HG02610 (cell line): Measurements from ENCODE around the gene ZFAND6.
"Not testable (repeated sequence)": the region's sequence is repeated elsewhere in the genome, so short reads cannot be mapped to it uniquely, and the experiment has no call there.

Source experiments
- ATAC-seq: cut with Tn5 transposase; IDR thresholded peaks from one replicate; pipeline ENCODE4 v1.9.1; 2021; ENCODE audit warnings: mild to moderate bottlenecking, moderate library complexity; ENCODE audit not compliant: unreplicated experiment

Gene ZFAND6

DNA sequence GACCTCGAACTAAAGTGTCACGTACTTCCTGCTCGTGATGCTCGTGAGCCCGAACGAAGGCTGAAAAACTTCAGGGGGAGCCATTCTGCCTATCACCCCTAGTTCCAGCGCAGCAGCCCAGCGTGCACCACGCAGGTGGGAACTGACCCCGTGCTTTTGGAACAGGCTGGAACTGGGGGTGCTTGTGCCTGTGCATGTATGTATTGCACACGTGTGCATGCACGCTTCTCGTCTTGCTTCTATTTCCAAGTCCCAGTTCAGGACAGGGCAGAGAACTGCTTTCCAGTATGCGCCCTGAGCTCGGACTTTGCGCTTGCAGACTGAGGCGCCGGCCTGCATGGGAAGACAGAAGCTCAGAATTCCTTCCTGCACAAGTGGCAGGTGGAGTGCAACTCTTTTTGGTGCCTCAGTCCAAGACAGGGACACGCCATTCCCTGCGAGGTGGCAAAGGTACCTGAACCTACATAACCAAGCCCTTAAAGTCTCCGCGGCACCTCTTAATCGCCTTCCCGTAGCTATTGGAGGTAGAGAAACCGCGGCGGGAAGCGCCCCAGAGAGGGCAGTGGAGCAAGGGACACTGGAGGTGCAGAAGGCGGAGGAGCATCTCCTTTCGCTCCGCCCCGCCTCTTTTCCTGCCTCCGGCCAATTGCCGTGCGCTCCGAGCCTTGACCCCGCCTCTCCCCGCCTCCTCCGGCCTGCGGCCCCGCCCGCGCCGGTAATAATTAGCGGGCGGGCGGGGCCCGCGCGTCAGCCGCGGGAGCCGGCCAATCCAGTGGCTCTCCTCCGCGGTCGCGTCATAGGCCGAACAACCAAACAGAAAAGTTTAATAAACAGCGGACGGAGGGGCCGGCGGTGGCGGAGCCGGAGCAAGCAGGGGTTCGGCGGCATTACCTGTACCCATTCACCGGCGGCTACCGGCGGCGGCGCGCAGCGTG is at the start of gene ZFAND6:
Gene ZFAND6 (plus strand): TSS at position 826 of the 935 bp plus-strand sequence. CDS start 60,669 bp downstream, outside the sequence.
- ATAC-seq = peak; percentile 75

DNA sequence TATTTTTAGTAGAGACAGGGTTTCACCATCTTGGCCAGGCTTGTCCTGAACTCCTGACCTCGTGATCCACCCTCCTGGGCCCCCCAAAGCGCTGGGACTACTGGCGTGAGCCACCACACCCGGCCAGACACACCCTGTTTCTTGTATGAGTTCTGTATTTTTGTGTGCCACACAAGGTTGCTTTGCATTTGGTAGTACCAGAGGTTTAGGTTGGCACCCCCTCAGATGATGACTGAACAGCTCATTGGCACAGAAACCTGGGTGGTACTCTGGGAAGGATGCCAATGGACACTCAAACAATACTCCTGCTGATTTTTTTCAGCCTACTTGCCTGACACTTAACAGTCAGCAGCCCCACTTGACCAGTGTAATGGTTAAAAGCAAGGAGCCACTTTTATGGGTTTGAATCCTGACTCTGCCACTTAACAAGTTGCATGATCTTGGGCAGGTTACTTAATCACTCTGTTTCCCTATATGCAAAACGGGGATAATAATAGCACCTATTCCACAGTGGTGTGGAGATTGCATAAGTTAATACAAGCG is 49.3 kb upstream of the ZFAND6 start:
- ATAC-seq = peak; percentile 15

DNA sequence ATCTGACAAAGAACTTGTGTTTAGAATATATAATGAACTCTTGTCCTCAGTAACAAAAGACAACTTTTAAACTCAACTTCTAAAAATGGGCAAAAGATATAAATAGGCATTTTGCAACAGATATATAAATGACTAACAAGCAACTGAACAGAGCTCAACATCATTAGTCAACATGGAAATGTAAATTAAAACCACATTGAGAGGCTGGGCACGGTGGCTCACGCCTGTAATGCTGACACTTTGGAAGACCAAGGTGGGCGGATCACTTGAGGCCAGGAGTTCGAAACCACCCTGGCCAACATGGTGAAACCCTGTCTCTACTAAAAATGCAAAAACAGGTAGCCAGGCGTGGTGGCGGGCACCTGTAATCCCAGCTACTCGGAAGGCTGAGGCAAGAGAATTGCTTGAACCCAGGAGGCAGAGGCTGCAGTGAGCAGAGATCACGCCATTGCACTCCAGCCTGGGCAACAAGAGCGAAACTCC is 48.4 kb upstream of the ZFAND6 start:
- ATAC-seq = peak; percentile 48

DNA sequence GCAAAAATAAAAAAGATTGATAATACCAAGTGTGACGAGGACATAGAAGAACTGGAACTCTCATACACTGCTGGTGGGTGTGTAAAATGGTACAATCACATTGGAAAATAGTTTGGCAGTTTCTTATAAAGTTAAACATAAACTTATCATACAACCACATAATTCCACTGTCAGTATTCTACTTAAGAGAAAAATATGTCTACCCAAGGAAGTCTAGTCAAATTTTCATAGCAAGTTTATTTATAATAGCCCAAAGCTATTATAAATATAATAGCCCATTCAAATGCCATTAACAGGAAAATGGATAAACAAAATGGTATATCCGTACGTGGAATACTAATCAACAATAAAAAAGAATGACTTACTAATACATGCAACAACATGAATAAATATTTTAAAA is 47.9 kb upstream of the ZFAND6 start:
- no peak for ATAC-seq

DNA sequence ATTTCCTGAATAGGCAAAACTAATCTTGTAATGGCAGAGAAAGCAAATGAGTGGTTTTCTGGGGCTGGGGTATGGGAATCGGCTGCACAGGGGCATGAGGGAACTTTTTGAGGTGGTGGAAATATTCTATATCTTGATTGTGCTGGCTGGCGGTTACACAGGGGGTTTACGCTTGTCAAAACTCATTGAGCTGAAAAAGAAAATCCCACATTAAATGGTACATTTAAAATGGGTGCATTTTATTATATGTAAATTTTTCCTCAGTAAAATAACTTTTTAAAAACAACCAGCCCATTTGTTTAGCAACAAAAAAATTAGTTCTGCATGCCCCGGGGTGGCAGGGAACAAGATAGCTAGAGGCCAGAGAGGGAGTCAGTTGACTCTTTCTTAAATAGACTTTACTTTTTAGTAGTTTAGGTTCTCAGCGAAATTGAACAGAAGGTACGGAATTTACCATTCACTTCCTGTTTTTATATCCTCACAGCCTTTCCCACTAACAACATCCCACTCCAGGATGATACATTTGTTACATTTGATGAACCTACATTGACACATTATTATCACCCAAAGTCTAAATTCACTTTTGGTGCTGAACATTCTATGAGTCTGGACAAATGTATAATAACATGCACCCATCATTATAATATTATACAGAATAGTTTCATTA is 47.3 kb upstream of the ZFAND6 start:
- ATAC-seq = no peak

DNA sequence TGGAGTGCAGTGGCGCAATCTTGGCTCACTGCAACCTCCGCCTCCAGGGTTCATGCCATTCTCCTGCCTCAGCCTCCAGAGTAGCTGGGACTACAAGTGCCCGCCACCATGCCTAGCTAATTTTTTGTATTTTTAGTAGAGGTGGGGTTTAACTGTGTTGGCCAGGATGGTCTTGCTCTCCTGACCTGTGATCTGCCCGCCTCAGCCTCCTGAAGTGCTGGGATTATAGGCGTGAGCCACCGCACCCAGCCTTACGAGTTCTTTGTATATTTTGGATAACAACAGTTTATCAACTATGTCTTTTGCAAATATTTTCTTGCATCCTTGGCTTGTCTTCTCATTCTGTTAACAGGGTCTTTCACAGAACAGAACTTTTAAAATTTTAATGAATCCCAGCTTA is 45.3 kb upstream of the ZFAND6 start:
- not testable (repeated sequence) for ATAC-seq

DNA sequence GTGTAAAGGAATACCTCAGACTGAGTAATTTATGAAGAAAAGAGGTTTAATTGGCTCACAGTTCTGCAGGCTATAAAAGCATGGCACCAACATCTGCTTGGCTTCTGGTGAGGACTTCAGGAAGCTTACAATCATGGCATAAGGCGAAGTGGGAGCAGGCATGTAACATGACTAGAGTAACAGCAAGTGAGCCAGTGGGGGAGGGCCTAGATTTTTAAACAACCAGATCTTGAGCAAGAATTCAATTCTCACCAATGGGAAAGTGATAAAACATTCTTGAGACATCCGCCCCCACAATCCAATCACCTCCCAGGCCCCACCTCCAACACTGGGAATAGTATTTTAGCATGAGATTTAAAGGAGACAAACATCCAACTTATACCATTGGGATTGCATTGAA is 44.3 kb upstream of the ZFAND6 start:
- no peak for ATAC-seq

DNA sequence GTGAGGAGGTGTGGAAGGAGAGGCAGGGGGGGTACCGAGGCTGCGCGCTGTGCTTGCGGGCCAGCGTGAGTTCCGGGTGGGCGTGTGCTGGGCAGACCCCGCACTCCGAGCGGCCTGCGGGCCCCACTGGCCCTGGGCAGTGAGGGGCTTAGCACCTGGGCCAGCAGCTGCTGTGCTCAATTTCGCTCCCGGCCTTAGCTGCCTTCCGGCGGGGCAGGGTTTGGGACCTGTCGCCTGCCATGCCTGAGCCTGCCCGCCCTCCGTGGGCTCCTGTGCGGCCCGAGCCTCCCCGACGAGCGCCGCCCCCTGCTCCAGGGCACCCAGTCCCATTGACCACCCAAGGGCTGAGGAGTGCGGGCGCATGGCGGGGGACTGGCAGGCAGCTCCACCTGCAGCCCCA is 43.0 kb upstream of the ZFAND6 start:
- not testable (repeated sequence) for ATAC-seq

DNA sequence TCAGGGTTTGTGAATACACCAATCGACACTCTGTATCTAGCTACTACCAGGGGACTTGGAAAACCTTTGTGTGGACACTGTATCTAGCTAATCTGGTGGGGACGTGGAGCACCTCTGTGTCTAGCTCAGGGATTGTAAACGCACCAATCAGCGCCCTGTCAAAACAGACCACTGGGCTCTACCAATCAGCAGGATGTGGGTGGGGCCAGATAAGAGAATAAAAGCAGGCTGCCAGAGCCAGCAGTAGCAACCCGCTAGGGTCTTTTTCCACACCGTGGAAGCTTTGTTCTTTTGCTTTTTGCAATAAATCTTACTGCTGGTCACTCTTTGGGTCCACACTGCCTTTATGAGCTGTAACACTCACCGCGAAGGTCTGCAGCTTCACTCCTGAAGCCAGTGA is 42.3 kb upstream of the ZFAND6 start:
- ATAC-seq = not testable (repeated sequence)

DNA sequence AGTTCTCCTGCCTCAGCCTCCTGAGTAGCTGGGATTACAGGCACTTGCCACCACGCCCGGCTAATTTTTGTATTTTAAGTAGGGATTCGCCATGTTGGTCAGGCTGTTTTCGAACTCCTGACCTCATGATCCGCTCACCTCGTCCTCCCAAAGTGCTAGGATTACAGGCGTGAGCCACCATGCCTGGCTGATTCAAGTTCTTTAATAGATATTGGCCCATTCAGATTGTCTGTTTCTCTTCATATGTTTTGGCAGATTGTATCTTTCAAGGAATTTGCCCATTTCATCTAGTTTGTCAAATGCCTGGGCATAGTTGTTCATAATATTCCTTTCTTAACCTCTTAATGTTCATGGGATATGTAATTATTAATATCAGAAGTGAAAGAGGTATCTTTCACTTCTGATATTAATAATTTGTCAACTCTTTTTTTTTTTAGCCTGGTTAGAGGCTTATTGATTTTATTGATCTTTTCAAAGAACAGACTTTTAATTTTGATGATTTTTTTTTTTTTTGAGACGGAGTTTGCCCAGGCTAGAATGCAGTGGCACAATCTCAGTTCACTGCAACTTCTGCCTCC is 40.2 kb upstream of the ZFAND6 start:
- no peak for ATAC-seq

DNA sequence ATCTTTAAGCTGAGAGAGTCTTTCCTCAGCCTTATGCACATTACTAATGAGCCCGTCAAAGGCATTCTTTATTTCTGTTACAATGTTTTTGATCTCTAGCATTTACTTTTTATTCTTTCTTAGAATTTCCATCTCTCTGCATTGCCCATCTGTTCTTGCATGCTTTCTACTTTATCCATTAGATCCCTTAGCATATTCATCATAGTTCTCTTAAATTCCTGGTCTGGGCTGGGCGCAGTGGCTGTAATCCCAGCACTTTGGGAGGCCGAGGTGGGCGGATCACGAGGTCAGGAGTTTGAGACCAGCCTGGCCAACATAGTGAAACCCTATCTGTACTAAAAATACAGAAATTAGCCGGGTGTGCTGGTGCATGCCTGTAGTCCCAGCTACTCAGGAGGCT is 39.3 kb upstream of the ZFAND6 start:
- not testable (repeated sequence) for ATAC-seq

DNA sequence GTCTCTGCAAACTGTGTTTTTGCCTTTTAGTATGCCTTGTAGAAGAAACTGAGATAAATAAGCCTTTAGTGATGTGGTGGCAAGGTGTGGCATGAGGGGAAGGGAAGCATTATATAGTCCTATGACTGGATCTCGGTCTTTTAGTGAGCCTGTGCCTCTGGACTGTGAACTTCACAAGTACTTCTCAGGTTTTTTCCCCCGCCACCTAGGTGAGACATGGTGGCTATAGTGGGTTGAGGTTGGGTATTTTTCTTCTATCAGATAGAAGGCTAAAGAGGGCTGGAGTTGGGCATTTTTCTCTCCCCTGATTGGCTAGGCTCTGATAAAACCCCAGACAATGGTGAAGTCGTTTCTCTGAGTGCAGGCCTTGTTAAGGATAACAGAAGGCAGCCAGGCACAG is 38.7 kb upstream of the ZFAND6 start:
- no peak for ATAC-seq

DNA sequence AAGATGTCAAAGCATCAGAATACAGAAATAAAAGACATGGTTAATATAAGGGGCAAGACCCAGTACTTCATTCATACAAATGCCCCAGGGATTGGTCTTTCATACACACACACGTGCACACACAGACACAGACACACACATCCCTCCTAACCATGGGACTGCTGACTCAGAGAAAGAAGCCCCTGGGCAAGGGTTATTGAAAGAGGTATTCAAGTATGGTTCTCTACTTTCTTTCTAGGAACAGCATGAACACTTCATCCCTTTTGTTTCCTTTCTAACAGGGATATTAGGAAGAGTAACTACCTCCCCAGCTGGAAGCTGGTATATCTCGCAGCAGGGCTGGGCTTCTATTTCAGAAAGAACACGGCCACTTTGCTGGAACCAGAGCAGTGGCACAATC is 33.2 kb upstream of the ZFAND6 start:
- ATAC-seq = no peak

DNA sequence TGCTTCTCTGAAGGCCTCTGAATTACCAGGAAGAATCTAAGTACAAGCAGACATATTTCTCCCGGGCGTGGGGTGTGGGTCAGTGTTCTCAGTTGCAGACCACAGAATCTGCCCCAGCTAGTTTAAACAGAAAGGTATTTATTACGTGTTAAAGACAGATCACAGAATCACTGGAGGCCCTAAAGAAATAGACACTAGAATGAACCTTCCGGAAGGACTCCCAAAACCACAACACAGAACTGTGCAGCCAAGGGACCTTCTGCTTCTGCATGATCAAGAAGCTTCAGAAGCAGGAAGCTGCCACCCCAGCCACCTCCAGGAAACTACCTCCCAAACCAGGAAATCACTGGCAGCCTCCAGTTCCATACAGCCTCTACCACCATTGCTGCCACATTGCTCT is 32.7 kb upstream of the ZFAND6 start:
- ATAC-seq = no peak

DNA sequence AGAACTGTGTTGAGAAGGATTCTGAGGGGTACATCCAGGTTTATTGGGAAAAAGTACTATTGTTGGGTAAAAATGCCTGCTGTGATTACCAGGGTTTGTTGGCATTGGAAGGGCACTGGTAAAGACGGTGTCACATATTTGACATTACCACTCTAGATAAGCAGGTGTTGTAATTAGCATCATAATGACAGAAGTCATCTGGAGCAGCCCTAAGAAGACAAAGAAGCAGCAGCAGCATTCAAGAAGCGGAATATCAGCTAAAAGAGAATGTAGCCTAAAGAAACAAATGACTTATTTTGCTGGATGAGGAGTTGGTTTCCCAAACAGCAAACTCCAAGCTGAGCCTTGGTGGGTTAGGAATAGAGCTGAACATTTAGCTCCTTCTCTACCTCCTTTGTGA is 30.5 kb upstream of the ZFAND6 start:
- ATAC-seq = no peak

DNA sequence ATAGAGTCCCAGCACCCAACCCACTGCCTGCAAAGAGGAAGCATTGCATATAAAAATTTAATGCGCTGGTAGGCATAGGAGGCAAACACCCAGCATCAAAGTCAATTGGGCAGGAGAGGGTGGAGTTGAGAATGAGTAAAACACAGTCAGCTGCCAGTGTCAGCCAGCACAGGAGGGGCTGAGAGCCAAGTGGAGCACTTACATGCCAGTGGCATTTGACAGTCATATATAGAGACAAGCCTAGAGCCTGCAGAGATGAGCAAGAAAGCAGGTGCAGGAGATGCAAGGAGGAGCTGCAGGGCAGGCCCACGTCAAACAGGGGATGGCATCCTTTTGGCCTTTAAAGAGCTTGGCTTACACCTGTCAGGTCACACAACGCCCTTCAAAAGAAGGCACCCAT is 27.6 kb upstream of the ZFAND6 start:
- ATAC-seq = no peak

DNA sequence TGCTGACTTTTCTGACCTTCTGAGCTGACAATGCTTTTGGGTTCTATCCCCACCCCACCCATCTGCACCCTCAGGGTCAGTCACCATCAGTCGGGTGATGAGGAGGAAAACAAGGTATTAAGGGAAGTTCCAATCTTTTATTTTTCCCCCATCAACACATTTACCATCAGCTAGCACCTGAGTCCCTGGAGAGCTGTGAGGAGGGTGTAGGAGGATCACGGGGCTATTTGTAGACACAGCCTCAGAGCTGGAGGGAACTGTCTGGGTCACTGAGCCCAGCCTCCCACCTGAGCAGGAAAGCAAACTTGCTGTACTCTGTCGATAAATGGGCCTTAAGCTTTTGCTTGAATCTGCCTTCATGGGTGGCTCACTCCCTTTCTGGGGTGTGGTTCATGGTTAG is 24.8 kb upstream of the ZFAND6 start:
- ATAC-seq = no peak

DNA sequence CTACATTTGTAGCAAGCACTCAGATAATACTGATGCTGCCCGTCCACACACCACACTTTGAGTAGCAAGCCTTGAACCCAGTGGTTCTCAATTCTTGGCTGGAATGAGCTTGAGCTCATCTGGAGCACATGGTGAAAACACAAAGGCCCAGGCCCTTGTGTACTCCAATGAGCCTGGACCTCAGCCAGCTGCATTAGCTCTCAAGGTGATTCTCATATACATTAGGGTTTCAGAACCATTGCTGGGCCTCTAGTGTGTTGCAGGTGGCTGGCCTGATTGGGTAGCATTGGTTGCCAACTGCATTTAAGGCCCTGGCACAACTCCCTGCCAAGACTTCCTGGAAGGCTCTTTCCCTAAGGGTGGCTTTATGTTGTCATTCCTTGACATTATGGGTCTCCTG is 23.4 kb upstream of the ZFAND6 start:
- ATAC-seq = no peak

DNA sequence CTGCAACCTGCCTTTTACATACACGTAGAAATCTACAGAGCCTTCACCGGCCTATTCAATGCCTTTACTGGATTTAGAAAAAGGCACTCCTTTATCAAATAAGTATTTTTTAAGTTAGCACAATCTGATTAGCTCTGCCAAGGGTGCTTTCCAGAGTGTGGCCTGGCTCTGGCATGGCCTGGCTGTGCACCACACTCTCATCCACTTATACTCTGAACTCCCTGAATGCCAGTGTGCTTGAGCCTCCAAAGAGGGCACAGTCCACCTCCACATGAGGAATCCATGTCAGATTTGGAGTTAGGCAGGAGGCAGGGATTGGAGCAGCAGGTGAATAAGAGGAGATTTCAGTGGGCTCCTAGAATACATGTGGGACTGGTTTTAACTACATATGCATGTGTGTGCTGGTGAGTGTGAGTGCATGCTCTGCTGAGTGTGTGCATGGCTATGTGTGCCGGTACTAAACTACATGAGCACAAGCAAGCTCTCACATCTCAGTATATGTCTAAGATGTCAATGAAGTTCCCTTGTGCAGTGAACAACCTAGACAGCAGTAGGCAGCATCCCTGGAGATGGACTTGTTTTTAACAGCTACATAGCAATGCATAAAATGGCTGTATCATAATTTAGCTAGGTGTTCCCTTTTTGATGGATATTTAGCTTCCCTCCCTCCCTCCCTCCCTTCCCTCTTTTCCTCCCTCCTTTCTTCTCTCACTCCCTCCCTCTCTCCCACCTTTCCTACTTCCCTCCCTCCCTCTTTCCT is 17.8 kb upstream of the ZFAND6 start:
- no peak for ATAC-seq

DNA sequence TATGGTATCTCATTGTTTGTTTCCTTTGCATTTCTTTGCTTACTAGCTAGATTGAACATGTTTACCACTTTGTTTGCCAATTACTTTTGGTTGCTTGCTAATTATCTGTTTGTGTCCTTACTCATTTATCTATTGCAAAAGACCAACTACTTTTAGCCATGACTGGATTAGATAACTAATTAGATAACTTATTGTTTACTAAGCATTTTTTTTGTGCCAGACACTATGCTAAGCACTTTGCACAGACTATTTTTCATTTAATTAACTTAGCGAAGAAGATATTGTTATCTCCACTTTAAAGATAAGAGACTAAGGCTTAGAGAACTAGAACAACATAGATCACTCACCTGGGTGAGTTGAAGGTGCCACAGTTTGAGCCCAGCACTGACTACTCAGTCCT is 16.9 kb upstream of the ZFAND6 start:
- ATAC-seq = no peak

DNA sequence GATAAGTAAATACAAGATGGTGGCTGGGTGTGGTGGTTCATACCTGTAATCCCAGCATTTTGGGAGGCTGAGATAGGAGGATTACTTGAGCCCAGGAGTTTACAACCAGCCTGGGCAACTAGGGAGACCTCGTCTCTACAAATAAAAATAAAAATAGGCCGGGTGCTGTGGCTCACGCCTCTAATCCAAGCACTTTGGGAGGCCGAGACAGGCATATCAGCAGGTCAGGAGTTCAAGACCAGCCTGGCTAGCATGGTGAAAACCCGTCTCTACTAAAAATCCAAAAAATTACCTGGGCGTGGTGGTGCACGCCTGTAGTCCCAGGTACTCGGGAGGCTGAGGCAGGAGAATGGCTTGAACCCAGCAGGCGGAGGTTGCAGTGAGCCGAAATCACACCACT is 14.3 kb upstream of the ZFAND6 start:
- not testable (repeated sequence) for ATAC-seq
